Rectal smooth muscle tissue (tissue), 1 donor: Measurements from ENCODE around the gene NPIPA5.
"Not testable (repeated sequence)": the region's sequence is repeated elsewhere in the genome, so short reads cannot be mapped to it uniquely, and the experiment has no call there.

Experiments
- H3K27ac ChIP-seq: one replicate; pipeline ENCODE4 v1.7.0; 2013; ENCODE audit warnings: low read depth, low read length, inconsistent platforms
- H3K27me3 ChIP-seq: one replicate; pipeline ENCODE4 v1.7.0; 2013; ENCODE audit warnings: low read length; ENCODE audit not compliant: control insufficient read depth, insufficient read depth
- H3K36me3 ChIP-seq: one replicate; pipeline ENCODE4 v1.7.0; 2013; ENCODE audit warnings: low read length; ENCODE audit not compliant: control insufficient read depth, insufficient read depth
- H3K4me1 ChIP-seq: one replicate; pipeline ENCODE4 v1.7.0; 2013; ENCODE audit warnings: low read length; ENCODE audit not compliant: control insufficient read depth, insufficient read depth
- H3K4me3 ChIP-seq: one replicate; pipeline ENCODE4 v1.7.0; 2013; ENCODE audit warnings: low read length
- H3K9ac ChIP-seq: one replicate; pipeline ENCODE4 v1.7.0; 2013; ENCODE audit warnings: low read length

NPIPA5 gene

GRCh38 chr16:15323373-15323772 is 54.7 kb downstream of the NPIPA5 start:
- not testable (repeated sequence) for H3K4me3 ChIP-seq, H3K27me3 ChIP-seq, H3K4me1 ChIP-seq, H3K36me3 ChIP-seq, H3K9ac ChIP-seq, H3K27ac ChIP-seq

GRCh38 chr16:15321221-15321620 is 56.9 kb downstream of the NPIPA5 start:
- H3K4me1 ChIP-seq, H3K27ac ChIP-seq, H3K9ac ChIP-seq, H3K4me3 ChIP-seq, H3K36me3 ChIP-seq, H3K27me3 ChIP-seq: not testable (repeated sequence)

GRCh38 chr16:15314562-15314961 is 63.5 kb downstream of the NPIPA5 start:
- not testable (repeated sequence) for H3K9ac ChIP-seq, H3K4me3 ChIP-seq, H3K4me1 ChIP-seq, H3K27me3 ChIP-seq, H3K36me3 ChIP-seq, H3K27ac ChIP-seq
